ENCODE data around the gene IFFO2. TPM values are rescaled to one million over a fixed set of nuclear protein-coding genes. Genes with fewer than 3 reads are reported as not detected.

The IFFO2 gene
- total and polyA plus RNA-seq, 10 of the 15 experiments (the other 5 are each of a cell fraction or from before 2014, with no cell fraction given), result 1.2 to 18.4 (median 6.7) TPM

GRCh38 chr1:18973446-18973955, 17.0 kb upstream of the IFFO2 start:
- WGBS (ENCODE audit: insufficient coverage, insufficient replicate concordance, low lambda C conversion rate, missing lambda C conversion rate), result 23% methylated on average over 7 of the region's 7 CpGs
- Histone ChIP-seq H3K9me3 (replicated peaks; ENCODE audit: control insufficient read depth, insufficient read depth, low read length) (no peaks in the 10 kb centered on the region), H3K4me3 (no peak overlapping the region), H3K27me3 (replicated peaks in 1 of 2; ENCODE audit: control insufficient read depth in 2 of 2, insufficient read depth in 2 of 2, low read length in 1 of 2) (peaks cover 0 to 3% of the 10 kb centered on the region in 2 experiments; a peak in 1 of 4 replicates), H4K20me1 (ENCODE audit: control insufficient read depth, insufficient read depth) (no peaks in the 10 kb centered on the region), H3K27ac (ENCODE audit: control insufficient read depth, insufficient read depth) (no peak overlapping the region), H3K36me3 (ENCODE audit: control insufficient read depth in 2 of 2, insufficient read depth in 2 of 2, low read length in 1 of 2) (no peaks in the 10 kb centered on the region), H2AFZ (ENCODE audit: control insufficient read depth, low read depth, low read length) (no peak overlapping the region), H3K4me2 (ENCODE audit: control insufficient read depth, insufficient read depth) (no peak overlapping the region), H3K79me2 (ENCODE audit: control insufficient read depth, insufficient read depth, low read length) (no peaks in the 10 kb centered on the region), H3K9ac (ENCODE audit: control insufficient read depth, insufficient read depth, low read length) (no peak overlapping the region), H3K4me1 (ENCODE audit: control insufficient read depth, insufficient read depth, low read length) (no peaks in the 10 kb centered on the region)
- ChIA-PET SMC1A (ENCODE audit: uncharacterized antibody, unreplicated experiment) (interaction anchor here (1.2 to 1.9 kb wide), 3 partner anchors 60 to 66 kb away, joined by 3 to 13 read pairs (median 7); no protein-coding TSS in a partner anchor), RAD21 (ENCODE audit: unreplicated experiment) (interaction anchor here (1.2 to 2.9 kb wide), 3 partner anchors 61 to 90 kb away, joined by 4 to 8 read pairs (median 4); no protein-coding TSS in a partner anchor), CTCF (interaction anchor here (1.2 to 13.1 kb wide), 5 partner anchors 61 to 89 kb away, joined by 3 to 86 read pairs (median 10); partner anchors contain the start of gene ALDH4A1), POLR2A (no interaction called here)
- intact Hi-C loops (cut with micrococcal nuclease; ENCODE audit: unreplicated experiment) (loop anchor here (2.0 kb wide), 1 partner anchor 61 kb away; no protein-coding TSS in a partner anchor), in situ Hi-C loops (cut with MboI) (no loop called here)
- DNase-seq (ENCODE audit: low read depth, low spot score), result no peak
- no peak for FAIRE-seq
- ATAC-seq, result no peak
- BruUV-seq (replicated peaks), result no TSS peak
- TF ChIP-seq SUZ12 (IDR thresholded peaks at IDR 0.05; ENCODE audit: unreplicated experiment) (no peak), RELA (IDR thresholded peaks at IDR 0.05; ENCODE audit: borderline replicate concordance, partially characterized antibody) (no peak), TARDBP (IDR thresholded peaks at IDR 0.05; ENCODE audit: borderline replicate concordance) (no peak)

DNA sequence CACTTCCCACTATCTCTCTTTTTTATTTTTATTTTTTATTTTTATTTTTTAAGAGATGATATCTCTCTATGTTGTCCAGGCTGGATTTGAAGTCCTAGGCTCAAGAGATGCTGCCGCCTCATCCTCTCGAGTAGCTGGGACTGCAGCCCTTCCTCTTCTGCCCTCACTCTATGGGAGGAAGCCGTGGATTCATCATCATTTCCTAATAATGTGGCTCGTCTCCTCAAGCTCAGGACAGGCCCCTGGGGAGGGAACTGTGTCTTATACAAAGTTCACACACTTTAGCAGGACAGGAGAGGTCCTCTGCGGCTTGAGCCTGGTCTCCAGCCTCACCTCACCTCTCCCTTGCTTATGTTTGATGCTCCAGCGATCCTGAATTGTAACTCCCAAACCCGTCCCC, 16.5 kb upstream of the IFFO2 start:
- Histone ChIP-seq H3K4me1 (ENCODE audit: control insufficient read depth, insufficient read depth, low read length) (no peaks in the 10 kb centered on the region), H3K9me3 (replicated peaks; ENCODE audit: control insufficient read depth, insufficient read depth, low read length) (no peaks in the 10 kb centered on the region), H3K27ac (ENCODE audit: control insufficient read depth, insufficient read depth) (no peak overlapping the region), H3K36me3 (ENCODE audit: control insufficient read depth in 2 of 2, insufficient read depth in 2 of 2, low read length in 1 of 2) (no peaks in the 10 kb centered on the region), H3K9ac (ENCODE audit: control insufficient read depth, insufficient read depth, low read length) (no peak overlapping the region), H3K4me2 (ENCODE audit: control insufficient read depth, insufficient read depth) (no peak overlapping the region), H4K20me1 (ENCODE audit: control insufficient read depth, insufficient read depth) (no peaks in the 10 kb centered on the region), H3K27me3 (replicated peaks in 1 of 2; ENCODE audit: control insufficient read depth in 2 of 2, insufficient read depth in 2 of 2, low read length in 1 of 2) (peaks cover 0 to 3% of the 10 kb centered on the region in 2 experiments; a peak in 1 of 4 replicates), H3K4me3 (no peak overlapping the region), H3K79me2 (ENCODE audit: control insufficient read depth, insufficient read depth, low read length) (no peaks in the 10 kb centered on the region), H2AFZ (ENCODE audit: control insufficient read depth, low read depth, low read length) (no peak overlapping the region)
- ATAC-seq (no peak), FAIRE-seq (no peak), DNase-seq (ENCODE audit: low read depth, low spot score) (no peak)
- ChIA-PET RAD21 (ENCODE audit: unreplicated experiment) (interaction anchor here (1.2 to 2.9 kb wide), 3 partner anchors 60 to 89 kb away, joined by 4 to 8 read pairs (median 4); no protein-coding TSS in a partner anchor), CTCF (interaction anchor here (1.2 to 13.1 kb wide), 8 partner anchors 14 to 89 kb away, joined by 3 to 86 read pairs (median 5); partner anchors contain the start of gene ALDH4A1), SMC1A (ENCODE audit: uncharacterized antibody, unreplicated experiment) (interaction anchor here (1.1 to 1.9 kb wide), 6 partner anchors 58 to 88 kb away, joined by 3 to 13 read pairs (median 5); partner anchors contain the start of gene ALDH4A1), POLR2A (no interaction called here)
- TF ChIP-seq ATF7 (IDR thresholded peaks at IDR 0.05; ENCODE audit: low read depth) (no peak), RB1 (IDR thresholded peaks at IDR 0.05; ENCODE audit: borderline replicate concordance) (no peak), HDAC2 (IDR thresholded peaks at IDR 0.05) (no peak), REST (IDR thresholded peaks at IDR 0.05; ENCODE audit: low read depth, low read length) (no peak), LARP7 (IDR thresholded peaks at IDR 0.05) (no peak), SREBF1 (IDR thresholded peaks at IDR 0.05; ENCODE audit: low read length) (no peak), CBX5 (IDR thresholded peaks at IDR 0.05; ENCODE audit: low read depth) (no peak), EZH2 (IDR thresholded peaks at IDR 0.05; ENCODE audit: borderline replicate concordance, control insufficient read depth, low read depth, low read length) (no peak)
- in situ Hi-C loops (cut with MboI) (no loop called here), intact Hi-C loops (cut with micrococcal nuclease; ENCODE audit: unreplicated experiment) (loop anchor here (2.0 kb wide), 1 partner anchor 60 kb away; no protein-coding TSS in a partner anchor)
- no TSS peak for BruUV-seq (replicated peaks)
- 7% methylated on average over 7 of the region's 7 CpGs for WGBS (ENCODE audit: insufficient coverage, insufficient replicate concordance, low lambda C conversion rate, missing lambda C conversion rate)

Data from GM12878 (cell line).